GM19463 (cell line): ENCODE results near the gene MYO3B.
A peak's percentile ranks its signal among the peaks of the same experiment; 100 is the strongest.
"Not testable (repeated sequence)": the region's sequence is repeated elsewhere in the genome, so short reads cannot be mapped to it uniquely, and the experiment has no call there.

ENCODE experiments used
- ATAC-seq: cut with Tn5 transposase; IDR thresholded peaks from one replicate; pipeline ENCODE4 v1.9.1; 2021; ENCODE audit warnings: mild to moderate bottlenecking, moderate library complexity; ENCODE audit not compliant: unreplicated experiment

MYO3B gene

GRCh38 chr2:170530803-170531564, 353.0 kb downstream of the MYO3B start:
- ATAC-seq = no peak

- no peak for ATAC-seq
Observed at GRCh38 chr2:170531876-170532275, 353.9 kb downstream of the MYO3B start.

- peak; percentile 79 for ATAC-seq
Observed at GRCh38 chr2:170533156-170533555, 355.2 kb downstream of the MYO3B start.

- no peak for ATAC-seq
Observed at GRCh38 chr2:170535552-170535951, 357.6 kb downstream of the MYO3B start.

GRCh38 chr2:170544817-170545216, 366.9 kb downstream of the MYO3B start:
- ATAC-seq = no peak

- no peak for ATAC-seq
Observed at GRCh38 chr2:170548304-170548703, 370.4 kb downstream of the MYO3B start.

GRCh38 chr2:170550501-170550900, 372.6 kb downstream of the MYO3B start:
- no peak for ATAC-seq

- not testable (repeated sequence) for ATAC-seq
Observed at GRCh38 chr2:170551899-170552298, 374.0 kb downstream of the MYO3B start.

GRCh38 chr2:170553748-170554147, 375.8 kb downstream of the MYO3B start:
- no peak for ATAC-seq

GRCh38 chr2:170554278-170554955, 376.5 kb downstream of the MYO3B start:
- ATAC-seq = no peak

- no peak for ATAC-seq
Observed at GRCh38 chr2:170562928-170563327, 385.0 kb downstream of the MYO3B start.

GRCh38 chr2:170563401-170563800, 385.5 kb downstream of the MYO3B start:
- ATAC-seq = no peak

GRCh38 chr2:170566138-170566537, 388.2 kb downstream of the MYO3B start:
- no peak for ATAC-seq

- no peak for ATAC-seq
Observed at GRCh38 chr2:170567429-170567828, 389.5 kb downstream of the MYO3B start.

GRCh38 chr2:170568511-170568910, 390.6 kb downstream of the MYO3B start:
- no peak for ATAC-seq

GRCh38 chr2:170571612-170572011, 393.7 kb downstream of the MYO3B start:
- no peak for ATAC-seq

- ATAC-seq = no peak
Observed at GRCh38 chr2:170573671-170574070, 395.7 kb downstream of the MYO3B start.

- ATAC-seq = no peak
Observed at GRCh38 chr2:170576296-170576695, 398.3 kb downstream of the MYO3B start.

- no peak for ATAC-seq
Observed at GRCh38 chr2:170577356-170577755, 399.4 kb downstream of the MYO3B start.

- no peak for ATAC-seq
Observed at GRCh38 chr2:170578606-170579005, 400.7 kb downstream of the MYO3B start.

- ATAC-seq = no peak
Observed at GRCh38 chr2:170579511-170579910, 401.6 kb downstream of the MYO3B start.

- ATAC-seq = no peak
Observed at GRCh38 chr2:170582313-170582712, 404.4 kb downstream of the MYO3B start.
